Measurements from ENCODE around the gene LCP2. TPM values are rescaled to one million over a fixed set of nuclear protein-coding genes. Genes with fewer than 3 reads are reported as not detected.

Gene LCP2
- total RNA-seq, 1 donor from 2014 or later = not detected

DNA sequence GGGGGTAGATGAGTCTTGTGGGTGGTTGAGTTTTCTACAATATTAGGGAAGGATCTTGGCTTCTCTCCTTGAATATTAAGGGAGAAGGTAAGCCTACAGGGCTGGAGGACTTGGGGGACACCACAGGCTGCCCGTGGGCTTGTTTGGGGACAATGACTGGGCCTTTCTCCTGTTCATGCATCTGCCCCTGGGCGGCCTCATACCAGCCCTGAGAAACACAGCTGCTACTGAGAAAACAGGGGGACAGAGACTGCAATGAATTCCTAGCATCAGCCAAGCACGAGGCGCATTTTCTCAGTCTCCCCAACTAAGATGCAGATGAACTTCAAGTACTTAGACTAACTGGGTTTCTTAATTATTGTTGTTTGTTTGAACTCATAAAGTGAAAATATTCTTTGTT is 40.2 kb downstream of the LCP2 start:
- no peak overlapping the region for H3K27ac Mint-ChIP-seq
- H3K4me3 Mint-ChIP-seq = no peak overlapping the region
- peaks cover 2% of the 10 kb centered on the region for H3K4me1 Mint-ChIP-seq
- H3K36me3 Mint-ChIP-seq = no peaks in the 10 kb centered on the region
- no peaks in the 10 kb centered on the region for H3K9me3 Mint-ChIP-seq
- TF ChIP-seq CTCF (IDR thresholded peaks at IDR 0.05; ENCODE audit: unreplicated experiment) = no peak
- H3K27me3 Mint-ChIP-seq (ENCODE audit: low read depth) = peaks cover 5% of the 10 kb centered on the region
- no peak for DNase-seq (ENCODE audit: low spot score in 2 of 2, unreplicated experiment in 2 of 2)

- H3K27ac Mint-ChIP-seq = no peak overlapping the region
- H3K4me1 Mint-ChIP-seq = peaks cover 9% of the 10 kb centered on the region
- peaks cover 5% of the 10 kb centered on the region for H3K27me3 Mint-ChIP-seq (ENCODE audit: low read depth)
These were observed 41.0 kb downstream of the LCP2 start for GRCh38 chr5:170256571-170256970.

DNA sequence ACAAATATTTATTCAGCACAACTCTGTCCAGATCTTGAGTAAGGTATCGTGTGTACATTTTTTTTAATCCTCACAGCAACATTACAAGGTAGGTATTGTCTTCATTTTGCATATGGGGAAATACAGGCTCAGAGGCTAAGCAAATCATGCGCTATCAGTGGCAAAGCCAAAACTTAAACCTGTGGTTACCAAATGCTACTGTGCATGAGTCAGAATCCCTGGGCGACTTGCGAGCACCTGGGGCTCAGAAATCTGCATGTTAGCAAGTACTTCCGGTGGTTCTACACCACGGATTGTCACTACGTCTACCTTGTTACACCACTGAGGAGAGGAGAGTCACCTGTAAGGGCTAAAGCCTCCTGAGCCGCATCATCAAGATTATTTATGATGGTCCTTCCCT is 43.5 kb downstream of the LCP2 start:
- Mint-ChIP-seq H3K4me1 (peaks cover 27% of the 10 kb centered on the region), H3K9me3 (no peaks in the 10 kb centered on the region), H3K27ac (no peak overlapping the region), H3K36me3 (no peaks in the 10 kb centered on the region), H3K27me3 (ENCODE audit: low read depth) (peaks cover 5% of the 10 kb centered on the region), H3K4me3 (no peak overlapping the region)
- TF ChIP-seq CTCF (IDR thresholded peaks at IDR 0.05; ENCODE audit: unreplicated experiment) = no peak
- no peak for DNase-seq (ENCODE audit: low spot score in 2 of 2, unreplicated experiment in 2 of 2)

More at GRCh38 chr5:170256571-170256970, 41.0 kb downstream of the LCP2 start:
- Mint-ChIP-seq H3K36me3 (no peaks in the 10 kb centered on the region), H3K4me3 (no peak overlapping the region), H3K9me3 (no peaks in the 10 kb centered on the region)
- DNase-seq (ENCODE audit: low spot score in 2 of 2, unreplicated experiment in 2 of 2) = no peak
- no peak for TF ChIP-seq CTCF (IDR thresholded peaks at IDR 0.05; ENCODE audit: unreplicated experiment)

GRCh38 chr5:170252720-170253350 is 44.7 kb downstream of the LCP2 start:
- peaks cover 35% of the 10 kb centered on the region for H3K4me1 Mint-ChIP-seq
- no peak overlapping the region for H3K4me3 Mint-ChIP-seq
- no peak for TF ChIP-seq CTCF (IDR thresholded peaks at IDR 0.05; ENCODE audit: unreplicated experiment)
- peaks cover 5% of the 10 kb centered on the region for H3K27me3 Mint-ChIP-seq (ENCODE audit: low read depth)
- DNase-seq (ENCODE audit: low spot score in 2 of 2, unreplicated experiment in 2 of 2) = no peak
- H3K9me3 Mint-ChIP-seq = no peaks in the 10 kb centered on the region
- H3K27ac Mint-ChIP-seq = no peak overlapping the region
- no peaks in the 10 kb centered on the region for H3K36me3 Mint-ChIP-seq

- DNase-seq (ENCODE audit: low spot score in 2 of 2, unreplicated experiment in 2 of 2) = no peak
- peaks cover 41% of the 10 kb centered on the region for H3K4me1 Mint-ChIP-seq
These were observed 45.5 kb downstream of the LCP2 start for GRCh38 chr5:170252109-170252508.

More at GRCh38 chr5:170252109-170252508, 45.5 kb downstream of the LCP2 start:
- Mint-ChIP-seq H3K27me3 (ENCODE audit: low read depth) (peaks cover 5% of the 10 kb centered on the region), H3K9me3 (no peaks in the 10 kb centered on the region), H3K36me3 (no peaks in the 10 kb centered on the region), H3K4me3 (no peak overlapping the region), H3K27ac (no peak overlapping the region)
- no peak for TF ChIP-seq CTCF (IDR thresholded peaks at IDR 0.05; ENCODE audit: unreplicated experiment)
